GM23338 (cell line): ENCODE data around the gene KCTD3. TPM values are rescaled to one million over a fixed set of nuclear protein-coding genes. Genes with fewer than 3 reads are reported as not detected.

Experiments used
- ATAC-seq: fragments of 200-7000 bp; cut with Tn5 transposase; 3 replicates; pipeline ENCODE4 v1.9.1; 2020
- DNase-seq: peaks from one replicate; pipeline ENCODE4 v3.0.0-alpha.2; 2015; ENCODE audit warnings: low spot score
- H2AFZ ChIP-seq: fragments of 200-600 bp; sonication (generic); 2 replicates; pipeline ENCODE4 v1.8.0; 2016; ENCODE audit warnings: antibody characterized with exemption, mild to moderate bottlenecking, moderate library complexity
- H3F3A ChIP-seq: fragments of 200-600 bp; sonication (generic); replicated peaks from 2 replicates; pipeline ENCODE4 v1.8.0; 2017; ENCODE audit warnings: antibody characterized with exemption, mixed run types, low read depth
- H3K27ac ChIP-seq: fragments of 200-600 bp; sonication (generic); 2 replicates; pipeline ENCODE4 v1.6.1; 2016; ENCODE audit warnings: low read depth
- H3K27me3 ChIP-seq: fragments of 200-600 bp; sonication (generic); 2 replicates; pipeline ENCODE4 v1.8.0; 2016; ENCODE audit warnings: mild to moderate bottlenecking, mixed run types, moderate library complexity; ENCODE audit not compliant: insufficient read depth
- H3K36me3 ChIP-seq: fragments of 200-600 bp; sonication (generic); 2 replicates; pipeline ENCODE4 v1.8.0; 2016; ENCODE audit warnings: mild to moderate bottlenecking; ENCODE audit not compliant: insufficient read depth
- H3K4me1 ChIP-seq: fragments of 200-600 bp; sonication (generic); 2 replicates; pipeline ENCODE4 v1.8.0; 2016; ENCODE audit warnings: mild to moderate bottlenecking, moderate library complexity; ENCODE audit not compliant: insufficient read depth
- H3K4me2 ChIP-seq: fragments of 200-600 bp; sonication (generic); 2 replicates; pipeline ENCODE4 v1.7.1; 2017; ENCODE audit warnings: mixed run types
- H3K4me3 ChIP-seq: fragments of 200-600 bp; sonication (generic); 2 replicates; pipeline ENCODE4 v1.6.1; 2016; ENCODE audit warnings: mixed run types
- H3K79me2 ChIP-seq: fragments of 200-600 bp; sonication (generic); replicated peaks from 2 replicates; pipeline ENCODE4 v1.8.0; 2017; ENCODE audit warnings: mild to moderate bottlenecking; ENCODE audit not compliant: insufficient read depth
- H3K9me2 ChIP-seq: fragments of 200-600 bp; sonication (generic); 2 replicates; pipeline ENCODE4 v1.8.0; 2017; ENCODE audit not compliant: insufficient read depth
- H4K20me1 ChIP-seq: fragments of 200-600 bp; sonication (generic); replicated peaks from 2 replicates; pipeline ENCODE4 v1.8.0; 2017; ENCODE audit warnings: mild to moderate bottlenecking; ENCODE audit not compliant: insufficient read depth
- H3K27ac Mint-ChIP-seq: 2 replicates; pipeline ENCODE4 v1.8.0; 2020; ENCODE audit warnings: inconsistent platforms, mild to moderate bottlenecking, moderate library complexity, mixed read lengths
- H3K27me3 Mint-ChIP-seq: 3 replicates; pipeline ENCODE4 v1.8.0; 2022; ENCODE audit warnings: low read depth, mild to moderate bottlenecking, moderate library complexity, mixed read lengths, inconsistent platforms; ENCODE audit not compliant: insufficient read depth, poor library complexity
- H3K36me3 Mint-ChIP-seq: 3 replicates; pipeline ENCODE4 v1.8.0; 2021; ENCODE audit warnings: low read depth, mild to moderate bottlenecking, inconsistent platforms, moderate library complexity, mixed read lengths
- H3K4me1 Mint-ChIP-seq: 3 replicates; pipeline ENCODE4 v1.8.0; 2020; ENCODE audit warnings: mild to moderate bottlenecking, inconsistent platforms, mixed read lengths
- H3K4me3 Mint-ChIP-seq: 3 replicates; pipeline ENCODE4 v1.8.0; 2021; ENCODE audit warnings: moderate library complexity, mild to moderate bottlenecking, inconsistent platforms, mixed read lengths
- H3K9me3 Mint-ChIP-seq: 3 replicates; pipeline ENCODE4 v1.8.0; 2020; ENCODE audit warnings: moderate library complexity, mild to moderate bottlenecking, inconsistent platforms, mixed read lengths
- CREB1 ChIP-seq: fragments of 250-450 bp; sonication (Bioruptor Pico); IDR thresholded peaks from 2 replicates; pipeline ENCODE4 v1.5.0; 2020; ENCODE audit warnings: low read depth, mild to moderate bottlenecking, moderate library complexity
- EZH2 ChIP-seq: fragments of 200-600 bp; sonication (generic); IDR thresholded peaks from one replicate; pipeline ENCODE4 v1.8.0; 2017; ENCODE audit warnings: antibody characterized with exemption, mild to moderate bottlenecking, low read depth; ENCODE audit not compliant: unreplicated experiment
- EZH2phosphoT487 ChIP-seq: fragments of 200-600 bp; sonication (generic); IDR thresholded peaks from one replicate; pipeline ENCODE4 v1.8.1; 2018; ENCODE audit warnings: antibody characterized with exemption; ENCODE audit not compliant: unreplicated experiment
- JUNB ChIP-seq: IDR thresholded peaks from one replicate; pipeline ENCODE4 v1.6.1; 2016; ENCODE audit warnings: antibody characterized with exemption; ENCODE audit not compliant: unreplicated experiment
- NANOG ChIP-seq: IDR thresholded peaks from 2 replicates; pipeline ENCODE4 v1.6.1; 2016; ENCODE audit warnings: antibody characterized with exemption, borderline replicate concordance
- POLR2AphosphoS5 ChIP-seq: IDR thresholded peaks from 2 replicates; pipeline ENCODE4 v1.6.1; 2016; ENCODE audit warnings: antibody characterized with exemption, low read depth
- STAT1 ChIP-seq: IDR thresholded peaks from one replicate; pipeline ENCODE4 v1.6.1; 2016; ENCODE audit warnings: antibody characterized with exemption; ENCODE audit not compliant: unreplicated experiment
- ZNF114 ChIP-seq: fragments of 250-450 bp; sonication (Bioruptor Pico); IDR thresholded peaks from 2 replicates; pipeline ENCODE4 v1.5.0; 2020; ENCODE audit warnings: mild to moderate bottlenecking, moderate library complexity
- ZNF331 ChIP-seq: fragments of 250-450 bp; sonication (Bioruptor Pico); IDR thresholded peaks from 2 replicates; pipeline ENCODE4 v1.5.0; 2020; ENCODE audit warnings: low read depth, mild to moderate bottlenecking, moderate library complexity
- polyA plus RNA-seq: library from polyadenylated mRNA; unstranded; fragments of >200 nt; fragmentation: Nextera tagmentation; extraction: Ambion mirVana; gene quantifications from 2 replicates; pipeline ENCODE4 v1.2.1, GENCODE V29; 2016
- total RNA-seq: library from RNA; depleted of rRNA; stranded (reverse); fragments of >200 nt; shearing (Covaris generic); gene quantifications from 2 replicates; pipeline ENCODE4 v1.2.3, GENCODE V29; 2014
- TF ChIP-seq, protein P1 (sequence below), 2 experiments: fragments of 200-600 bp in 1 of 2; sonication (generic) in 1 of 2; conservative IDR thresholded peaks; 2 replicates each; pipeline versions ENCODE4 v1.5.1 to v1.6.1; 2016 to 2017; ENCODE audit warnings: antibody characterized with exemption in 2 of 2, low read depth in 2 of 2, mild to moderate bottlenecking in 2 of 2, moderate library complexity in 1 of 2
- TF ChIP-seq, protein P2 (sequence below): fragments of 250-450 bp; sonication (Bioruptor Pico); IDR thresholded peaks from 2 replicates; pipeline ENCODE4 v1.5.0; 2020; ENCODE audit warnings: mild to moderate bottlenecking, moderate library complexity
- TF ChIP-seq, protein P3 (sequence below): IDR thresholded peaks from 2 replicates; pipeline ENCODE4 v1.6.1; 2016; ENCODE audit warnings: antibody characterized with exemption
- TF ChIP-seq, protein P4 (sequence below): IDR thresholded peaks from one replicate; pipeline ENCODE4 v1.6.1; 2018; ENCODE audit warnings: antibody characterized with exemption; ENCODE audit not compliant: unreplicated experiment

The KCTD3 gene
- total and polyA plus RNA-seq, 2 experiments from 2014 or later, result 29.4 to 60.3 TPM

DNA sequence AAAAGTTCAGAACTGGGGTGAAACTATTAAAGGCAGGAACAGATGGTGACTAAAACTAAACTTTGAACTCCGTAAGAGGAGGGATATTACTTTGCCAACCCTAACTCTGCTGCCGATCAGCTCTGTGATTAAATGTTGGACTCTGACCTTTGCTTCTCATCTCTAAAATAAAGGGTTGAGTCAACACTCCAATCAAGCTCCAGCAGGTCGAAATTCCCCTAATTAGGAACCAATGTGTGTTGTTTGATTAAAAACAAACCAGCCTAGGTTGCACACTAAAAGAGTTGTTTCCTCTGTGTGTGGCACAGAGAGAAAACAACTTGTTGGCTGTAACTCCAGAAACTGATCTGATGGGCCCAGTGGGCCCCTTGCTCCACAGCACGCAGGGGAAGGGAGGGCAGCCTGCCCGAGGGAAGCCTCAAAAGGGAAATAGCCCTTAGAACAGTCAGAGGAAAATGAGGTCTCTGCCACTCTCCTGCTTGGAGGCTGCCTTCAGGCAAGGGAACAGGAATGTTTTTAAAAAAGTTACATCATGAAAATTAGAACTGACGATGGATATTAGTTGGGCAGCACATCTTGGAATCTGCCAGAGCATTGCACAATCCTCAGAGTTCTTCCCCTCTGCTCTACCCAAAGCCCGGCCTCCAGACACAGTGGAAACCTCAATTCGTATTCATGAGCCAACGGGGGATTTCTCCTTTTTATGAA is 69.3 kb downstream of the KCTD3 start:
- Histone ChIP-seq H3K4me2 (no peak overlapping the region), H2AFZ (peak overlapping the region; percentile 84), H3K27me3 (no peaks in the 10 kb centered on the region), H3K36me3 (no peaks in the 10 kb centered on the region), H3K4me3 (no peak overlapping the region), H4K20me1 (no peaks in the 10 kb centered on the region), H3K79me2 (no peaks in the 10 kb centered on the region), H3K27ac (no peak overlapping the region), H3F3A (no peaks in the 10 kb centered on the region), H3K4me1 (no peaks in the 10 kb centered on the region), H3K9me2 (no peaks in the 10 kb centered on the region)
- ATAC-seq (peak; percentile 60), DNase-seq (no peak)
- peaks cover 27% of the 10 kb centered on the region for H3K4me1 Mint-ChIP-seq
- no peaks in the 10 kb centered on the region for H3K9me3 Mint-ChIP-seq
- no peak overlapping the region for H3K4me3 Mint-ChIP-seq
- TF ChIP-seq STAT1 (no peak), EZH2 (no peak), ZNF114 (CRISPR knock-in tag) (no peak), CREB1 (CRISPR knock-in tag) (no peak), NANOG (no peak), ZNF331 (CRISPR knock-in tag) (no peak), POLR2AphosphoS5 (no peak), JUNB (no peak), EZH2phosphoT487 (no peak)
- TF ChIP-seq, protein P1, sequence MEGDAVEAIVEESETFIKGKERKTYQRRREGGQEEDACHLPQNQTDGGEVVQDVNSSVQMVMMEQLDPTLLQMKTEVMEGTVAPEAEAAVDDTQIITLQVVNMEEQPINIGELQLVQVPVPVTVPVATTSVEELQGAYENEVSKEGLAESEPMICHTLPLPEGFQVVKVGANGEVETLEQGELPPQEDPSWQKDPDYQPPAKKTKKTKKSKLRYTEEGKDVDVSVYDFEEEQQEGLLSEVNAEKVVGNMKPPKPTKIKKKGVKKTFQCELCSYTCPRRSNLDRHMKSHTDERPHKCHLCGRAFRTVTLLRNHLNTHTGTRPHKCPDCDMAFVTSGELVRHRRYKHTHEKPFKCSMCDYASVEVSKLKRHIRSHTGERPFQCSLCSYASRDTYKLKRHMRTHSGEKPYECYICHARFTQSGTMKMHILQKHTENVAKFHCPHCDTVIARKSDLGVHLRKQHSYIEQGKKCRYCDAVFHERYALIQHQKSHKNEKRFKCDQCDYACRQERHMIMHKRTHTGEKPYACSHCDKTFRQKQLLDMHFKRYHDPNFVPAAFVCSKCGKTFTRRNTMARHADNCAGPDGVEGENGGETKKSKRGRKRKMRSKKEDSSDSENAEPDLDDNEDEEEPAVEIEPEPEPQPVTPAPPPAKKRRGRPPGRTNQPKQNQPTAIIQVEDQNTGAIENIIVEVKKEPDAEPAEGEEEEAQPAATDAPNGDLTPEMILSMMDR (conservative IDR thresholded peaks at IDR 0.05; ENCODE audit: low read depth in 2 of 2), result no peak
- TF ChIP-seq, protein P2, sequence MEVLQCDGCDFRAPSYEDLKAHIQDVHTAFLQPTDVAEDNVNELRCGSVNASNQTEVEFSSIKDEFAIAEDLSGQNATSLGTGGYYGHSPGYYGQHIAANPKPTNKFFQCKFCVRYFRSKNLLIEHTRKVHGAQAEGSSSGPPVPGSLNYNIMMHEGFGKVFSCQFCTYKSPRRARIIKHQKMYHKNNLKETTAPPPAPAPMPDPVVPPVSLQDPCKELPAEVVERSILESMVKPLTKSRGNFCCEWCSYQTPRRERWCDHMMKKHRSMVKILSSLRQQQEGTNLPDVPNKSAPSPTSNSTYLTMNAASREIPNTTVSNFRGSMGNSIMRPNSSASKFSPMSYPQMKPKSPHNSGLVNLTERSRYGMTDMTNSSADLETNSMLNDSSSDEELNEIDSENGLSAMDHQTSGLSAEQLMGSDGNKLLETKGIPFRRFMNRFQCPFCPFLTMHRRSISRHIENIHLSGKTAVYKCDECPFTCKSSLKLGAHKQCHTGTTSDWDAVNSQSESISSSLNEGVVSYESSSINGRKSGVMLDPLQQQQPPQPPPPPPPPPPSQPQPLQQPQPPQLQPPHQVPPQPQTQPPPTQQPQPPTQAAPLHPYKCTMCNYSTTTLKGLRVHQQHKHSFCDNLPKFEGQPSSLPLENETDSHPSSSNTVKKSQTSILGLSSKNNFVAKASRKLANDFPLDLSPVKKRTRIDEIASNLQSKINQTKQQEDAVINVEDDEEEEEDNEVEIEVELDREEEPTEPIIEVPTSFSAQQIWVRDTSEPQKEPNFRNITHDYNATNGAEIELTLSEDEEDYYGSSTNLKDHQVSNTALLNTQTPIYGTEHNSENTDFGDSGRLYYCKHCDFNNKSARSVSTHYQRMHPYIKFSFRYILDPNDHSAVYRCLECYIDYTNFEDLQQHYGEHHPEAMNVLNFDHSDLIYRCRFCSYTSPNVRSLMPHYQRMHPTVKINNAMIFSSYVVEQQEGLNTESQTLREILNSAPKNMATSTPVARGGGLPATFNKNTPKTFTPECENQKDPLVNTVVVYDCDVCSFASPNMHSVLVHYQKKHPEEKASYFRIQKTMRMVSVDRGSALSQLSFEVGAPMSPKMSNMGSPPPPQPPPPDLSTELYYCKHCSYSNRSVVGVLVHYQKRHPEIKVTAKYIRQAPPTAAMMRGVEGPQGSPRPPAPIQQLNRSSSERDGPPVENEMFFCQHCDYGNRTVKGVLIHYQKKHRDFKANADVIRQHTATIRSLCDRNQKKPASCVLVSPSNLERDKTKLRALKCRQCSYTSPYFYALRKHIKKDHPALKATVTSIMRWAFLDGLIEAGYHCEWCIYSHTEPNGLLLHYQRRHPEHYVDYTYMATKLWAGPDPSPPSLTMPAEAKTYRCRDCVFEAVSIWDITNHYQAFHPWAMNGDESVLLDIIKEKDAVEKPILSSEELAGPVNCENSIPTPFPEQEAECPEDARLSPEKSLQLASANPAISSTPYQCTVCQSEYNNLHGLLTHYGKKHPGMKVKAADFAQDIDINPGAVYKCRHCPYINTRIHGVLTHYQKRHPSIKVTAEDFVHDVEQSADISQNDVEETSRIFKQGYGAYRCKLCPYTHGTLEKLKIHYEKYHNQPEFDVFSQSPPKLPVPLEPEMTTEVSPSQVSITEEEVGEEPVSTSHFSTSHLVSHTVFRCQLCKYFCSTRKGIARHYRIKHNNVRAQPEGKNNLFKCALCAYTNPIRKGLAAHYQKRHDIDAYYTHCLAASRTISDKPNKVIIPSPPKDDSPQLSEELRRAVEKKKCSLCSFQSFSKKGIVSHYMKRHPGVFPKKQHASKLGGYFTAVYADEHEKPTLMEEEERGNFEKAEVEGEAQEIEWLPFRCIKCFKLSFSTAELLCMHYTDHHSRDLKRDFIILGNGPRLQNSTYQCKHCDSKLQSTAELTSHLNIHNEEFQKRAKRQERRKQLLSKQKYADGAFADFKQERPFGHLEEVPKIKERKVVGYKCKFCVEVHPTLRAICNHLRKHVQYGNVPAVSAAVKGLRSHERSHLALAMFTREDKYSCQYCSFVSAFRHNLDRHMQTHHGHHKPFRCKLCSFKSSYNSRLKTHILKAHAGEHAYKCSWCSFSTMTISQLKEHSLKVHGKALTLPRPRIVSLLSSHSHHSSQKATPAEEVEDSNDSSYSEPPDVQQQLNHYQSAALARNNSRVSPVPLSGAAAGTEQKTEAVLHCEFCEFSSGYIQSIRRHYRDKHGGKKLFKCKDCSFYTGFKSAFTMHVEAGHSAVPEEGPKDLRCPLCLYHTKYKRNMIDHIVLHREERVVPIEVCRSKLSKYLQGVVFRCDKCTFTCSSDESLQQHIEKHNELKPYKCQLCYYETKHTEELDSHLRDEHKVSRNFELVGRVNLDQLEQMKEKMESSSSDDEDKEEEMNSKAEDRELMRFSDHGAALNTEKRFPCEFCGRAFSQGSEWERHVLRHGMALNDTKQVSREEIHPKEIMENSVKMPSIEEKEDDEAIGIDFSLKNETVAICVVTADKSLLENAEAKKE (CRISPR knock-in tag), result no peak
- TF ChIP-seq, protein P3, sequence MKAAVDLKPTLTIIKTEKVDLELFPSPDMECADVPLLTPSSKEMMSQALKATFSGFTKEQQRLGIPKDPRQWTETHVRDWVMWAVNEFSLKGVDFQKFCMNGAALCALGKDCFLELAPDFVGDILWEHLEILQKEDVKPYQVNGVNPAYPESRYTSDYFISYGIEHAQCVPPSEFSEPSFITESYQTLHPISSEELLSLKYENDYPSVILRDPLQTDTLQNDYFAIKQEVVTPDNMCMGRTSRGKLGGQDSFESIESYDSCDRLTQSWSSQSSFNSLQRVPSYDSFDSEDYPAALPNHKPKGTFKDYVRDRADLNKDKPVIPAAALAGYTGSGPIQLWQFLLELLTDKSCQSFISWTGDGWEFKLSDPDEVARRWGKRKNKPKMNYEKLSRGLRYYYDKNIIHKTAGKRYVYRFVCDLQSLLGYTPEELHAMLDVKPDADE, result no peak
- TF ChIP-seq, protein P4, sequence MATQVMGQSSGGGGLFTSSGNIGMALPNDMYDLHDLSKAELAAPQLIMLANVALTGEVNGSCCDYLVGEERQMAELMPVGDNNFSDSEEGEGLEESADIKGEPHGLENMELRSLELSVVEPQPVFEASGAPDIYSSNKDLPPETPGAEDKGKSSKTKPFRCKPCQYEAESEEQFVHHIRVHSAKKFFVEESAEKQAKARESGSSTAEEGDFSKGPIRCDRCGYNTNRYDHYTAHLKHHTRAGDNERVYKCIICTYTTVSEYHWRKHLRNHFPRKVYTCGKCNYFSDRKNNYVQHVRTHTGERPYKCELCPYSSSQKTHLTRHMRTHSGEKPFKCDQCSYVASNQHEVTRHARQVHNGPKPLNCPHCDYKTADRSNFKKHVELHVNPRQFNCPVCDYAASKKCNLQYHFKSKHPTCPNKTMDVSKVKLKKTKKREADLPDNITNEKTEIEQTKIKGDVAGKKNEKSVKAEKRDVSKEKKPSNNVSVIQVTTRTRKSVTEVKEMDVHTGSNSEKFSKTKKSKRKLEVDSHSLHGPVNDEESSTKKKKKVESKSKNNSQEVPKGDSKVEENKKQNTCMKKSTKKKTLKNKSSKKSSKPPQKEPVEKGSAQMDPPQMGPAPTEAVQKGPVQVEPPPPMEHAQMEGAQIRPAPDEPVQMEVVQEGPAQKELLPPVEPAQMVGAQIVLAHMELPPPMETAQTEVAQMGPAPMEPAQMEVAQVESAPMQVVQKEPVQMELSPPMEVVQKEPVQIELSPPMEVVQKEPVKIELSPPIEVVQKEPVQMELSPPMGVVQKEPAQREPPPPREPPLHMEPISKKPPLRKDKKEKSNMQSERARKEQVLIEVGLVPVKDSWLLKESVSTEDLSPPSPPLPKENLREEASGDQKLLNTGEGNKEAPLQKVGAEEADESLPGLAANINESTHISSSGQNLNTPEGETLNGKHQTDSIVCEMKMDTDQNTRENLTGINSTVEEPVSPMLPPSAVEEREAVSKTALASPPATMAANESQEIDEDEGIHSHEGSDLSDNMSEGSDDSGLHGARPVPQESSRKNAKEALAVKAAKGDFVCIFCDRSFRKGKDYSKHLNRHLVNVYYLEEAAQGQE, result no peak
- peaks cover 2% of the 10 kb centered on the region for H3K27me3 Mint-ChIP-seq
- no peaks in the 10 kb centered on the region for H3K36me3 Mint-ChIP-seq
- no peak overlapping the region for H3K27ac Mint-ChIP-seq
